HepG2 (cell line): ENCODE results near the gene TMEM63C. TPM values are rescaled to one million over a fixed set of nuclear protein-coding genes. Genes with fewer than 3 reads are reported as not detected.

ENCODE experiments used
- ATAC-seq: fragments of 200-7000 bp; cut with Tn5 transposase; 3 replicates; pipeline ENCODE4 v1.9.1; 2020; ENCODE audit warnings: mild to moderate bottlenecking, moderate library complexity
- BruUV-seq: library from RNA; stranded (reverse); fragments of 400-500 nt; replicated peaks from 2 replicates; lab custom pipeline; 2021; lab: Mats Ljungman, UMichigan
- CTCF ChIA-PET: fragments of 300-600 bp; formaldehyde crosslinking; extraction: SDS; loops from one replicate; lab custom pipeline; 2021; ENCODE audit warnings: low total read pairs, inconsistent platforms, low intra/inter-chr PET ratio; lab: Yijun Ruan, JAX
- POLR2A ChIA-PET: fragments of 350-600 bp; sonication (Branson Sonifier 250); formaldehyde crosslinking; loops from one replicate; lab custom pipeline; 2020; ENCODE audit warnings: antibody characterized with exemption, inconsistent platforms; lab: Yijun Ruan, JAX
- DNase-seq: peaks from one replicate; pipeline ENCODE4 v3.0.0-alpha.2; 2015; ENCODE audit warnings: low spot score
- FAIRE-seq: peaks from 3 replicates; lab custom pipeline; 2011; peaks lifted over from hg19 to GRCh38; lab: Jason Lieb, UNC
- H2AFZ ChIP-seq: one replicate; pipeline ENCODE4 v1.6.1; 2011; ENCODE audit warnings: low read length, inconsistent platforms
- H3K27ac ChIP-seq: fragments of 300-600 bp; 3 replicates; pipeline ENCODE4 v1.8.0; 2011; ENCODE audit warnings: mixed run types, mild to moderate bottlenecking, mixed read lengths, low read length, inconsistent platforms; ENCODE audit not compliant: insufficient read depth; ENCODE audit errors: extremely low read length
- H3K27me3 ChIP-seq, 2 experiments: fragments of 200-600 bp in 1 of 2; 2 replicates in 1 of 2; 3 replicates in 1 of 2; pipeline versions ENCODE4 v1.6.0 to v1.8.0; 2011; ENCODE audit warnings: low read length in 2 of 2, mild to moderate bottlenecking in 2 of 2, moderate library complexity in 2 of 2, inconsistent platforms in 1 of 2; ENCODE audit not compliant: insufficient read depth in 2 of 2, control insufficient read depth in 1 of 2
- H3K36me3 ChIP-seq, 2 experiments: fragments of 200-600 bp in 1 of 2; replicated peaks in 1 of 2; 2 replicates in 1 of 2; 3 replicates in 1 of 2; pipeline versions ENCODE4 v1.5.1 to v1.8.0; 2011; ENCODE audit warnings: low read length in 2 of 2, inconsistent platforms in 1 of 2; ENCODE audit not compliant: insufficient read depth in 2 of 2, control insufficient read depth in 1 of 2
- H3K4me1 ChIP-seq: 2 replicates; pipeline ENCODE4 v1.5.1; 2012; ENCODE audit warnings: low read length, inconsistent platforms; ENCODE audit not compliant: insufficient read depth
- H3K4me2 ChIP-seq: 2 replicates; pipeline ENCODE4 v1.6.0; 2011; ENCODE audit warnings: low read depth, low read length, inconsistent platforms
- H3K4me3 ChIP-seq, 3 experiments: fragments of 200-600 bp in 1 of 3; sonication (generic), shearing (Covaris generic) in 1 of 3; replicated peaks in 1 of 3; 2 replicates each; pipeline ENCODE4 v1.5.1; 2011 to 2016; ENCODE audit warnings: low read length in 3 of 3, inconsistent platforms in 2 of 3, low read depth in 2 of 3, mild to moderate bottlenecking in 2 of 3, control low read depth in 1 of 3, mixed read lengths in 1 of 3; ENCODE audit not compliant: insufficient read depth in 1 of 3
- H3K79me2 ChIP-seq: one replicate; pipeline ENCODE4 v1.6.1; 2011; ENCODE audit warnings: low read length, inconsistent platforms; ENCODE audit not compliant: insufficient read depth
- H3K9ac ChIP-seq: 2 replicates; pipeline ENCODE4 v1.6.0; 2011; ENCODE audit warnings: mild to moderate bottlenecking, low read depth, low read length, inconsistent platforms; ENCODE audit not compliant: insufficient read depth
- H3K9me3 ChIP-seq: 2 replicates; pipeline ENCODE4 v1.5.1; 2012; ENCODE audit warnings: mild to moderate bottlenecking, low read length
- H4K20me1 ChIP-seq: 2 replicates; pipeline ENCODE4 v1.6.0; 2011; ENCODE audit warnings: inconsistent platforms, mild to moderate bottlenecking, low read length, moderate library complexity; ENCODE audit not compliant: insufficient read depth
- BORCS8-MEF2B ChIP-seq: sonication (generic); formaldehyde crosslinking; IDR thresholded peaks from 2 replicates; pipeline ENCODE4 v1.8.0; 2022; ENCODE audit warnings: mild to moderate bottlenecking, missing genetic modification reagents
- DMAP1 ChIP-seq: IDR thresholded peaks from 2 replicates; pipeline ENCODE4 v1.6.1; 2016
- MAZ ChIP-seq, 2 experiments: sonication (generic) in 1 of 2; formaldehyde crosslinking in 1 of 2; IDR thresholded peaks; 2 replicates each; pipeline versions ENCODE4 v1.5.0 to v1.6.1; 2012 to 2020; ENCODE audit warnings: low read depth in 2 of 2, mild to moderate bottlenecking in 2 of 2, borderline replicate concordance in 1 of 2, improper control_type of control experiment in 1 of 2, low read length in 1 of 2, missing genetic modification reagents in 1 of 2, moderate library complexity in 1 of 2
- RBM22 ChIP-seq: fragments of 200-400 bp; formaldehyde crosslinking; optimal IDR thresholded peaks from 2 replicates; pipeline ENCODE3; 2017; ENCODE audit warnings: mild to moderate bottlenecking, low read length, moderate library complexity
- SRSF4 ChIP-seq: fragments of 200-400 bp; formaldehyde crosslinking; IDR thresholded peaks from one replicate; pipeline ENCODE4 v1.6.1; 2018; ENCODE audit warnings: mild to moderate bottlenecking, low read depth, low read length, moderate library complexity; ENCODE audit not compliant: poor library complexity, severe bottlenecking
- U2AF2 ChIP-seq: fragments of 200-400 bp; formaldehyde crosslinking; IDR thresholded peaks from 2 replicates; pipeline ENCODE4 v1.6.1; 2017; ENCODE audit warnings: low read depth, mild to moderate bottlenecking, low read length
- ZC3H13 ChIP-seq: sonication (generic); formaldehyde crosslinking; IDR thresholded peaks from 2 replicates; pipeline ENCODE4 v1.8.1; 2023; ENCODE audit warnings: mild to moderate bottlenecking, missing genetic modification reagents, moderate library complexity
- ZNF7 ChIP-seq: IDR thresholded peaks from 2 replicates; pipeline ENCODE4 v1.6.1; 2016; ENCODE audit warnings: missing biosample characterization, missing genetic modification reagents
- ZNF713 ChIP-seq: sonication (generic); formaldehyde crosslinking; IDR thresholded peaks from 2 replicates; pipeline ENCODE4 v1.4.0; 2020; ENCODE audit warnings: mild to moderate bottlenecking, missing genetic modification reagents
- ZNF768 ChIP-seq: sonication (generic); formaldehyde crosslinking; IDR thresholded peaks from 2 replicates; pipeline ENCODE4 v1.4.0; 2020; ENCODE audit warnings: missing genetic modification reagents
- ZNF883 ChIP-seq: sonication (generic); formaldehyde crosslinking; IDR thresholded peaks from 2 replicates; pipeline ENCODE4 v1.5.1; 2020; ENCODE audit warnings: mild to moderate bottlenecking, missing genetic modification reagents; ENCODE audit errors: not compliant biosample characterization
- ZSCAN29 ChIP-seq: sonication (generic); formaldehyde crosslinking; conservative IDR thresholded peaks from 2 replicates; pipeline ENCODE4 v1.4.0; 2020; ENCODE audit warnings: mild to moderate bottlenecking, missing genetic modification reagents
- WGBS: methylation state at CpG from one replicate; pipeline ENCODE4 v1.1.6; 2017; ENCODE audit warnings: low lambda C conversion rate; 5-methylcytosine and 5-hydroxymethylcytosine counted together
- in situ Hi-C: cut with HindIII; loops from 2 replicates; pipeline ENCODE4 v1.10.0; 2017; ENCODE audit warnings: low pct_unique_long_range_greater_than_20kb; ENCODE audit not compliant: extremely low pct_ligation_motif_present
- intact Hi-C: fragments of 100-400 bp; cut with micrococcal nuclease; formaldehyde crosslinking; loops from one replicate; pipeline ENCODE4 v1.10.0; 2022; ENCODE audit not compliant: unreplicated experiment
- polyA plus RNA-seq, 8 experiments: library from polyadenylated mRNA; depleted of rRNA in 3 of 8; stranded (reverse) in 7 of 8; unstranded in 1 of 8; fragments of >200 nt; fragmentation: Illumina TruSeq in 4 of 8; extraction: Trizol in 4 of 8; gene quantifications; 2 replicates each; pipeline versions ENCODE4 v1.2.1 to v1.2.3, GENCODE V29; 2011 to 2016; ENCODE audit warnings: low read depth in 4 of 8, missing spikeins in 1 of 8, mixed read lengths in 1 of 8; ENCODE audit not compliant: insufficient read depth in 1 of 8
- total RNA-seq, 5 experiments: library from RNA; depleted of rRNA; stranded (reverse); fragments of >200 nt; fragmentation: Illumina TruSeq; extraction: Trizol; gene quantifications; 2 replicates each; pipeline ENCODE4 v1.2.3, GENCODE V29; 2016; ENCODE audit warnings: low read depth in 1 of 5
- TF ChIP-seq, protein P1 (sequence below): sonication (generic); formaldehyde crosslinking; IDR thresholded peaks from 2 replicates; pipeline ENCODE4 v1.5.0; 2020; ENCODE audit warnings: mild to moderate bottlenecking, missing genetic modification reagents, borderline replicate concordance
- TF ChIP-seq, protein P2 (sequence below): sonication (generic); formaldehyde crosslinking; IDR thresholded peaks from 2 replicates; pipeline ENCODE4 v1.8.1; 2023; ENCODE audit warnings: mild to moderate bottlenecking, missing genetic modification reagents, borderline replicate concordance
- TF ChIP-seq, protein P3 (sequence below): sonication (generic); formaldehyde crosslinking; IDR thresholded peaks from 2 replicates; pipeline ENCODE4 v1.4.0; 2020; ENCODE audit warnings: mild to moderate bottlenecking, low read depth, missing genetic modification reagents

Gene TMEM63C
- total and polyA plus RNA-seq, 2 of the 13 experiments (the other 11 are each of a cell fraction or from before 2014, with no cell fraction given) = 0.17 to 0.27 TPM

DNA sequence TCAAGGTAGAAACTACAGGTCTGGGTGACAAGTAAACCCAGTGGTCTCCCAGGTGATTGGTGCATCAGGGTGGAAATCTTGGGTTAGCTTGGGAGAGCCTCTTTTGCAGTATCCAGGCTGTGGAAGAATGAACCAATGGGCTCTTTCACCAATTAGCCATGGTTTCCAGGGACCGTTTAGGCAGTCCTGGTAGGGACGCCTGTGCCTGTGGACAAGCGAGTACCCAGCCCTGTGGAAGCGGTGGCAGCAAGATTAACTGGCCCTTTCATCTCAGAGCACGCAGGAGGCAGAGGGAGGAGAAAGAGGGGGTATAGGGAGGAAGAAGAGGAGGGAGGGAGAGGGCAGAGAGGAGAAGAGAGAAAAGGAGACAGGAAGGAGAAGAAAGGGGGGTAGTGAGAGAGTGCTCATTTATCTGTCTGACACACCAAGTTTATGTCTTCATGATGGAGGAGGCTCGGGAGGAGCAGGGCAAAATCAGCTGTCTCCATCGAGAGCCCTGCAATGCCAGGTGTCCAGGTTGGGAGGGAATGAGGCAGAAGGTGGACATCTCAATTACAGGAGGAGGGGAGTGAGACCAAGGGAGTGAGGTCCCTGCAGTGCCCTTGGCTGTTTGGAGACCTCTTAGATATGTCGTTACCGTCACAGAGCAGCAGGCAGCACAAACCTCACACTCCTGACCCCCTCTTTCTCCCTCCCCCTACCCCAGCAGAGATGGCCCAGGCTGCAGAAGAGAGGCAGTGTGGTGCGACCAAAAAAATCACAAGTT, 35.4 kb upstream of the TMEM63C start:
- H3K4me2 ChIP-seq = no peak overlapping the region
- H3K4me1 ChIP-seq = peaks cover 5% of the 10 kb centered on the region; the same call in 1 of the 2 replicates
- no TSS peak for BruUV-seq
- no peak for ATAC-seq
- no peaks in the 10 kb centered on the region for H3K36me3 ChIP-seq
- FAIRE-seq = no peak
- POLR2A ChIA-PET = no interaction called here
- H4K20me1 ChIP-seq = no peaks in the 10 kb centered on the region
- no peak for DNase-seq
- no peak overlapping the region for H2AFZ ChIP-seq
- intact Hi-C loops = no loop called here
- CTCF ChIA-PET = interaction anchor here (1.2 kb wide), 1 partner anchor 270 kb away, joined by 3 read pairs; no protein-coding TSS in a partner anchor
- 0% methylated on average over 10 of the region's 10 CpGs for WGBS
- peaks cover 2 to 41% of the 10 kb centered on the region in 2 experiments; a peak in 4 of 5 replicates for H3K27me3 ChIP-seq
- no peaks in the 10 kb centered on the region for H3K79me2 ChIP-seq
- H3K9me3 ChIP-seq = no peaks in the 10 kb centered on the region
- H3K27ac ChIP-seq = no peak overlapping the region
- H3K9ac ChIP-seq = no peak overlapping the region
- no peak overlapping the region for H3K4me3 ChIP-seq
- in situ Hi-C loops = no loop called here
- no peak for TF ChIP-seq ZC3H13
- no peak for TF ChIP-seq RBM22
- TF ChIP-seq, protein P1, sequence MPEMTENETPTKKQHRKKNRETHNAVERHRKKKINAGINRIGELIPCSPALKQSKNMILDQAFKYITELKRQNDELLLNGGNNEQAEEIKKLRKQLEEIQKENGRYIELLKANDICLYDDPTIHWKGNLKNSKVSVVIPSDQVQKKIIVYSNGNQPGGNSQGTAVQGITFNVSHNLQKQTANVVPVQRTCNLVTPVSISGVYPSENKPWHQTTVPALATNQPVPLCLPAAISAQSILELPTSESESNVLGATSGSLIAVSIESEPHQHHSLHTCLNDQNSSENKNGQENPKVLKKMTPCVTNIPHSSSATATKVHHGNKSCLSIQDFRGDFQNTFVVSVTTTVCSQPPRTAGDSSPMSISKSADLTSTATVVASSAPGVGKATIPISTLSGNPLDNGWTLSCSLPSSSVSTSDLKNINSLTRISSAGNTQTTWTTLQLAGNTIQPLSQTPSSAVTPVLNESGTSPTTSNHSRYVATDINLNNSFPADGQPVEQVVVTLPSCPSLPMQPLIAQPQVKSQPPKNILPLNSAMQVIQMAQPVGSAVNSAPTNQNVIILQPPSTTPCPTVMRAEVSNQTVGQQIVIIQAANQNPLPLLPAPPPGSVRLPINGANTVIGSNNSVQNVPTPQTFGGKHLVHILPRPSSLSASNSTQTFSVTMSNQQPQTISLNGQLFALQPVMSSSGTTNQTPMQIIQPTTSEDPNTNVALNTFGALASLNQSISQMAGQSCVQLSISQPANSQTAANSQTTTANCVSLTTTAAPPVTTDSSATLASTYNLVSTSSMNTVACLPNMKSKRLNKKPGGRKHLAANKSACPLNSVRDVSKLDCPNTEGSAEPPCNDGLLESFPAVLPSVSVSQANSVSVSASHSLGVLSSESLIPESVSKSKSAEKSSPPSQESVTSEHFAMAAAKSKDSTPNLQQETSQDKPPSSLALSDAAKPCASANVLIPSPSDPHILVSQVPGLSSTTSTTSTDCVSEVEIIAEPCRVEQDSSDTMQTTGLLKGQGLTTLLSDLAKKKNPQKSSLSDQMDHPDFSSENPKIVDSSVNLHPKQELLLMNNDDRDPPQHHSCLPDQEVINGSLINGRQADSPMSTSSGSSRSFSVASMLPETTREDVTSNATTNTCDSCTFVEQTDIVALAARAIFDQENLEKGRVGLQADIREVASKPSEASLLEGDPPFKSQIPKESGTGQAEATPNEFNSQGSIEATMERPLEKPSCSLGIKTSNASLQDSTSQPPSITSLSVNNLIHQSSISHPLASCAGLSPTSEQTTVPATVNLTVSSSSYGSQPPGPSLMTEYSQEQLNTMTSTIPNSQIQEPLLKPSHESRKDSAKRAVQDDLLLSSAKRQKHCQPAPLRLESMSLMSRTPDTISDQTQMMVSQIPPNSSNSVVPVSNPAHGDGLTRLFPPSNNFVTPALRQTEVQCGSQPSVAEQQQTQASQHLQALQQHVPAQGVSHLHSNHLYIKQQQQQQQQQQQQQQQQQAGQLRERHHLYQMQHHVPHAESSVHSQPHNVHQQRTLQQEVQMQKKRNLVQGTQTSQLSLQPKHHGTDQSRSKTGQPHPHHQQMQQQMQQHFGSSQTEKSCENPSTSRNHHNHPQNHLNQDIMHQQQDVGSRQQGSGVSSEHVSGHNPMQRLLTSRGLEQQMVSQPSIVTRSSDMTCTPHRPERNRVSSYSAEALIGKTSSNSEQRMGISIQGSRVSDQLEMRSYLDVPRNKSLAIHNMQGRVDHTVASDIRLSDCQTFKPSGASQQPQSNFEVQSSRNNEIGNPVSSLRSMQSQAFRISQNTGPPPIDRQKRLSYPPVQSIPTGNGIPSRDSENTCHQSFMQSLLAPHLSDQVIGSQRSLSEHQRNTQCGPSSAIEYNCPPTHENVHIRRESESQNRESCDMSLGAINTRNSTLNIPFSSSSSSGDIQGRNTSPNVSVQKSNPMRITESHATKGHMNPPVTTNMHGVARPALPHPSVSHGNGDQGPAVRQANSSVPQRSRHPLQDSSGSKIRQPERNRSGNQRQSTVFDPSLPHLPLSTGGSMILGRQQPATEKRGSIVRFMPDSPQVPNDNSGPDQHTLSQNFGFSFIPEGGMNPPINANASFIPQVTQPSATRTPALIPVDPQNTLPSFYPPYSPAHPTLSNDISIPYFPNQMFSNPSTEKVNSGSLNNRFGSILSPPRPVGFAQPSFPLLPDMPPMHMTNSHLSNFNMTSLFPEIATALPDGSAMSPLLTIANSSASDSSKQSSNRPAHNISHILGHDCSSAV (CRISPR knock-in tag) = no peak
- TF ChIP-seq SRSF4 = no peak
- no peak for TF ChIP-seq U2AF2
- TF ChIP-seq ZNF7 (CRISPR knock-in tag) = no peak
- TF ChIP-seq ZNF713 (CRISPR knock-in tag) = no peak
- TF ChIP-seq ZSCAN29 (CRISPR knock-in tag) = no peak
- no peak for TF ChIP-seq ZNF883 (CRISPR knock-in tag)
- no peak for TF ChIP-seq DMAP1 (CRISPR knock-in tag)
- no peak for TF ChIP-seq BORCS8-MEF2B (CRISPR knock-in tag)
- TF ChIP-seq ZNF768 (CRISPR knock-in tag) = no peak
- TF ChIP-seq, protein P2, sequence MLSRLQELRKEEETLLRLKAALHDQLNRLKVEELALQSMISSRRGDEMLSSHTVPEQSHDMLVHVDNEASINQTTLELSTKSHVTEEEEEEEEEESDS (CRISPR knock-in tag) = no peak
- TF ChIP-seq, protein P3, sequence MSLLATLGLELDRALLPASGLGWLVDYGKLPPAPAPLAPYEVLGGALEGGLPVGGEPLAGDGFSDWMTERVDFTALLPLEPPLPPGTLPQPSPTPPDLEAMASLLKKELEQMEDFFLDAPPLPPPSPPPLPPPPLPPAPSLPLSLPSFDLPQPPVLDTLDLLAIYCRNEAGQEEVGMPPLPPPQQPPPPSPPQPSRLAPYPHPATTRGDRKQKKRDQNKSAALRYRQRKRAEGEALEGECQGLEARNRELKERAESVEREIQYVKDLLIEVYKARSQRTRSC (CRISPR knock-in tag) = no peak
- TF ChIP-seq MAZ (IDR thresholded peaks at IDR 0.05; ENCODE audit: borderline replicate concordance, low read depth, low read length) = no peak
- TF ChIP-seq MAZ (CRISPR knock-in tag; IDR thresholded peaks at IDR 0.05; ENCODE audit: low read depth) = no peak
